RWPE2 (cell line): ENCODE measurements around the gene RCBTB1.

ENCODE experiments used
- ATAC-seq: fragments of 200-7000 bp; cut with Tn5 transposase; 3 replicates; pipeline ENCODE4 v1.9.1; 2021; ENCODE audit warnings: low read depth
- DNase-seq: peaks from one replicate; pipeline ENCODE4 v3.0.0-alpha.2; 2020; ENCODE audit warnings: low spot score
- H3K27ac ChIP-seq: fragments of 450-650 bp; 2 replicates; pipeline ENCODE4 v1.5.1; 2017; ENCODE audit warnings: mild to moderate bottlenecking; ENCODE audit not compliant: poor library complexity, severe bottlenecking
- H3K27me3 ChIP-seq: fragments of 250-450 bp; sonication (Bioruptor Pico); 2 replicates; pipeline ENCODE4 v1.5.1; 2021; ENCODE audit warnings: mild to moderate bottlenecking, moderate library complexity; ENCODE audit not compliant: insufficient read depth, poor library complexity, severe bottlenecking
- H3K36me3 ChIP-seq: fragments of 250-450 bp; sonication (Bioruptor Pico); 2 replicates; pipeline ENCODE4 v1.5.1; 2020; ENCODE audit warnings: low read depth, mild to moderate bottlenecking, moderate library complexity
- H3K4me1 ChIP-seq: fragments of 250-450 bp; sonication (Bioruptor Pico); 2 replicates; pipeline ENCODE4 v1.5.1; 2021; ENCODE audit warnings: mild to moderate bottlenecking, moderate library complexity; ENCODE audit not compliant: insufficient read depth, poor library complexity, severe bottlenecking
- H3K4me3 ChIP-seq: fragments of 250-450 bp; sonication (Bioruptor Pico); 2 replicates; pipeline ENCODE4 v1.5.1; 2021; ENCODE audit warnings: mild to moderate bottlenecking, moderate library complexity; ENCODE audit not compliant: severe bottlenecking
- H3K9me3 ChIP-seq: fragments of 250-450 bp; sonication (Bioruptor Pico); 2 replicates; pipeline ENCODE4 v1.5.1; 2021; ENCODE audit warnings: mild to moderate bottlenecking, moderate library complexity; ENCODE audit not compliant: severe bottlenecking
- TF ChIP-seq, protein P1 (sequence below): fragments of 450-650 bp; IDR thresholded peaks from one replicate; pipeline ENCODE4 v1.5.1; 2017; ENCODE audit warnings: mild to moderate bottlenecking, moderate library complexity; ENCODE audit not compliant: poor library complexity, severe bottlenecking

Gene RCBTB1

DNA sequence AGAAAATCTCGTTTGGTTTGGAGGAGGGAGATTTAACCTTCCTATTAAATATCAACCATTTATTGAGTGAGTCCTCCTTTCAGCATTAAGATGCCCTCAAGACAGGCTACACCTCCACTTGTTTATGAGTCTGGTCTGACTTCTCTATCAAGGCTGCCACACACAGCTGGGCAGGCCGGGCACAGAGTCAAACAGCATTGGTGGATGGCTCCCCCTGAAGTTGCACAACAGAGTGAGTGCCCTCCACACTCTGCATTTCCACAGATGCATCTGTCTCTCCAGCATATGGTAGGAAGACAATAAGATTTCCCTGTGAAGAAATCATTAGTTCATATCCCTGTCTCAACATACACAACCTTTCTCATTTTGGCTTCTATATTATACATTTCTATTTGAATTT is 58.2 kb downstream of the RCBTB1 start:
- TF ChIP-seq, protein P1, sequence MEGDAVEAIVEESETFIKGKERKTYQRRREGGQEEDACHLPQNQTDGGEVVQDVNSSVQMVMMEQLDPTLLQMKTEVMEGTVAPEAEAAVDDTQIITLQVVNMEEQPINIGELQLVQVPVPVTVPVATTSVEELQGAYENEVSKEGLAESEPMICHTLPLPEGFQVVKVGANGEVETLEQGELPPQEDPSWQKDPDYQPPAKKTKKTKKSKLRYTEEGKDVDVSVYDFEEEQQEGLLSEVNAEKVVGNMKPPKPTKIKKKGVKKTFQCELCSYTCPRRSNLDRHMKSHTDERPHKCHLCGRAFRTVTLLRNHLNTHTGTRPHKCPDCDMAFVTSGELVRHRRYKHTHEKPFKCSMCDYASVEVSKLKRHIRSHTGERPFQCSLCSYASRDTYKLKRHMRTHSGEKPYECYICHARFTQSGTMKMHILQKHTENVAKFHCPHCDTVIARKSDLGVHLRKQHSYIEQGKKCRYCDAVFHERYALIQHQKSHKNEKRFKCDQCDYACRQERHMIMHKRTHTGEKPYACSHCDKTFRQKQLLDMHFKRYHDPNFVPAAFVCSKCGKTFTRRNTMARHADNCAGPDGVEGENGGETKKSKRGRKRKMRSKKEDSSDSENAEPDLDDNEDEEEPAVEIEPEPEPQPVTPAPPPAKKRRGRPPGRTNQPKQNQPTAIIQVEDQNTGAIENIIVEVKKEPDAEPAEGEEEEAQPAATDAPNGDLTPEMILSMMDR: no peak
- DNase-seq: no peak
- no peak overlapping the region for H3K27ac ChIP-seq

DNA sequence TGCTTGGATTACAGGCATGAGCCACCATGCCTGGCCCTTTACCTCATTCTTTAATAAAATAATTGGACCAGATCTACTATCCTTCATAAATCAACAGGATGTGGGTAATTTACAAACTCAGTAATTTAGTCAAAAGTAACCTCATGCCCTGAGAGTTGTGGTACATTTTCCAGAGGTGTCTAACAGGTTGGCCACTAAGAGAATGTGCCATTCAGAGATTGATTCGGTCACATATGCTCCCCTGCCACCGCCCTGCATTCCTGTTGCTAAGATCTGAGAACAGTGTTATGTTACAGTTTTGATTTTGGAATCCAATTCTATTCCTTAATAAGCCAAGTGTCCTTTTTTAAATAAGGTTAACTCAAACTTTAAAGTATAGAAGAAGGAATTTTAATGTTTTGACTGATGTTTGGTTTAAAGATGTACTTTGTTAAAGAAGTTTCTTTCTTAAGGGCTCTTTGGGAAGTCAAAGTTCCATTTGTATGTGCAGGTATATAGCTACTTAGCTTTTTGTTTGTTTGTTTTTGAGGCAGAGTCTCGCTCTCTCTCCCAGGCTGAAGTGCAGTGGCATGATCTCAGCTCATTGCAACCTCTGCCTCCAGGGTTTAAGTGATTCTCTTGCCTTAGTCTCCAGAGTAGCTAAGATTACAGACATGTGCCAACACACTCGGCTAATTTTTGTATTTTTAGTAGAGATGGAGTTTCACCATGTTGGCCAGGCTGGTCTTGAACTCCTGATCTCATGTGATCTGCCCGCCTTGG is 60.4 kb downstream of the RCBTB1 start:
- peaks cover 13% of the 10 kb centered on the region for H3K36me3 ChIP-seq
- ATAC-seq: no peak
- DNase-seq: no peak
- no peaks in the 10 kb centered on the region for H3K9me3 ChIP-seq
- no peaks in the 10 kb centered on the region for H3K27me3 ChIP-seq
- TF ChIP-seq, protein P1: no peak
- no peaks in the 10 kb centered on the region for H3K4me1 ChIP-seq
- no peak overlapping the region for H3K4me3 ChIP-seq
- no peak overlapping the region for H3K27ac ChIP-seq

More for the DNA sequence above, 58.2 kb downstream of the RCBTB1 start:
- H3K9me3 ChIP-seq: no peaks in the 10 kb centered on the region
- peaks cover 4% of the 10 kb centered on the region for H3K36me3 ChIP-seq
- H3K27me3 ChIP-seq: no peaks in the 10 kb centered on the region
- H3K4me1 ChIP-seq: no peaks in the 10 kb centered on the region
- no peak overlapping the region for H3K4me3 ChIP-seq
- no peak for ATAC-seq

DNA sequence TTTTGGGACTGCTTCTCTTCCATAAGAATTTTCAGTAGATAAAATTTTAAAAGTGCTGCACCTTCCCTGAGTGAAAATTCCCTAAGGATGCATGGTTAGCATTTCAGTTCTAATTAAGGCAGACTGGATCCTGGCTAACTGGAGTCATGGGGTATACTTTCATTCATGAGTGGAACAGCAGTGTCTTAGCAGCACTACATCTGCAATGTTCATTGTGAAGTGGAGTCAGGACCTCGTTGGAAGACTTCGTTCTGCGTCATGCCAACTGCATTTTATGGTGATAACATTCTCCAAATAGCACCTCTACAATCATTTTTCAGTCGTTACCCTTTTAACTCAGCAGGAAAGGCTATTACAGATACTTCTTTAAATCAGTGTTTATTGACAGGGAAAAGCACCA is 64.1 kb downstream of the RCBTB1 start:
- ATAC-seq: no peak
- Histone ChIP-seq H3K27me3 (no peaks in the 10 kb centered on the region), H3K27ac (no peak overlapping the region), H3K4me1 (no peaks in the 10 kb centered on the region), H3K36me3 (peaks cover 12% of the 10 kb centered on the region; the same call in 1 of the 2 replicates), H3K4me3 (no peak overlapping the region), H3K9me3 (no peaks in the 10 kb centered on the region)
- no peak for DNase-seq
- TF ChIP-seq, protein P1: no peak

DNA sequence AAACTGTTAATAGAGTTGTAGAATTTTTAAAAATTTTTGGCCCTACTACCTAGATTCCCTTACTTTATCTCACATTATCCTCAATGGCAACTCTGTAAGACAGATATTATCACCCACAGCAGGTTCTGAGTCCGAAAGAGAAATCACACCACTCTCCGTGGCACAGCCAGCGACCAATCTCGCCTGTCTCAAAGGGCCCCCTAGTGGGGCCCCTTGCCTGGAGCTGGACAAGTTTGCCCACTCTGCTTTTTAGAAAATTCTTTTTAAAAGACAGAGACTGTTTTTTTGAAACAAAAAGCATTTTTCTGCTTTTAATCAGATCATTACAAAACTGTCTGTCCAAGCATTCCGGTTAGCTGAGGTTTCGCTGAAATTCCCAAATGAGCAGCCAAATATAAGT is 67.9 kb downstream of the RCBTB1 start:
- Histone ChIP-seq H3K36me3 (peaks cover 17% of the 10 kb centered on the region; the same call in 1 of the 2 replicates), H3K27me3 (no peaks in the 10 kb centered on the region), H3K4me3 (no peak overlapping the region), H3K27ac (no peak overlapping the region), H3K9me3 (no peaks in the 10 kb centered on the region), H3K4me1 (no peaks in the 10 kb centered on the region)
- TF ChIP-seq, protein P1: peak; percentile 7
- ATAC-seq (no peak), DNase-seq (no peak)

DNA sequence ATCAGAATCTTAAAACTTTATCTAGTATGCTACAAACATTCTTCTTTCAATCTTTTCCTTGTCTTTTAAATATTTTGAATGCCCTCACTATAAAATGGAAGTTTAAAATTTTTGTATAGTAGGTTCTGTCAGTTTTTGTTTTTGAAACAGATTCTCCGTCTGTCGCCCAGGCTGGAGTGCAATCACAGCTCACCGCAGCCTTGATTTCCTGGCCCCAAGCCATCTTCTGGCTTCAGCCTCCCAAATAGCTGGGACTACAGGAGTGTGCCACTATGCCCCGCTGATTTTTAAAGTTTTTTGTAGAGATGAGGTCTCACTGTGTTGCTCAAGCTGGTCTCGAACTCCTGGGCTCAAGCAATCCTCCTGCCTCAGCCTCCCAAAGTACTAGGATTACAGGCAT is 68.9 kb downstream of the RCBTB1 start:
- Histone ChIP-seq H3K36me3 (peaks cover 11% of the 10 kb centered on the region; the same call in 1 of the 2 replicates), H3K9me3 (no peaks in the 10 kb centered on the region), H3K27ac (no peak overlapping the region), H3K27me3 (no peaks in the 10 kb centered on the region), H3K4me3 (no peak overlapping the region), H3K4me1 (no peaks in the 10 kb centered on the region)
- DNase-seq (no peak), ATAC-seq (no peak)
- TF ChIP-seq, protein P1: no peak
